ENCODE data around the gene BROX.

DNA sequence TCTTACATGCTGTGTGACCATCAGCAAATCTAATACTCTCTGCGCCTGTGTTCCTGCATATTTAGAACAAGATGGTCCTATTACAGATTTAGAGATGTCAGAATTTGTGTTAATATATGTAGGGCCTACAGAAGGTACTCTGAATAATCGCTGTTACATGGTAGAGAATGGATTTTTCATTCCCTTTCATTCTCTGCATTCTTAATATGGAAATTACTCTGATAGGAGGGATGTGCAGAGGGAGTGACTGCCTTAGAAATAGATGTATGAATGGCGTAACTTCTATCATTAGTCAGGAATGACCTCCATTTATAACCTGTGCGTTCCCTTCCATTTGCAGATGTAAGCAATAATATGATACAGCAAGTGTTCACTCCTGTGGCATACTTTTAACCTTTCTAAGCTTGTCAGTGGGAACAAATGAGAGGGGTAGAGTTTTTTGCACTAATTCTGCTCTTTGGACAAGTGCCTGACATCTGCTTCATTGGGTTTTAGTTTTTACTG, 48.9 kb upstream of the BROX start:
- TF ChIP-seq ZNF114 (tag by site-specific recombination; IDR thresholded peaks at IDR 0.05) (no peak), ZNF311 (tag by site-specific recombination; IDR thresholded peaks at IDR 0.05; ENCODE audit: borderline replicate concordance) (no peak), ZNF792 (tag by site-specific recombination; IDR thresholded peaks at IDR 0.05) (no peak), ZNF768 (tag by site-specific recombination; IDR thresholded peaks at IDR 0.05) (no peak), WT1 (tag by site-specific recombination; IDR thresholded peaks at IDR 0.05) (no peak), ZNF394 (tag by site-specific recombination; IDR thresholded peaks at IDR 0.05; ENCODE audit: borderline replicate concordance) (no peak)
- TF ChIP-seq, protein P1, sequence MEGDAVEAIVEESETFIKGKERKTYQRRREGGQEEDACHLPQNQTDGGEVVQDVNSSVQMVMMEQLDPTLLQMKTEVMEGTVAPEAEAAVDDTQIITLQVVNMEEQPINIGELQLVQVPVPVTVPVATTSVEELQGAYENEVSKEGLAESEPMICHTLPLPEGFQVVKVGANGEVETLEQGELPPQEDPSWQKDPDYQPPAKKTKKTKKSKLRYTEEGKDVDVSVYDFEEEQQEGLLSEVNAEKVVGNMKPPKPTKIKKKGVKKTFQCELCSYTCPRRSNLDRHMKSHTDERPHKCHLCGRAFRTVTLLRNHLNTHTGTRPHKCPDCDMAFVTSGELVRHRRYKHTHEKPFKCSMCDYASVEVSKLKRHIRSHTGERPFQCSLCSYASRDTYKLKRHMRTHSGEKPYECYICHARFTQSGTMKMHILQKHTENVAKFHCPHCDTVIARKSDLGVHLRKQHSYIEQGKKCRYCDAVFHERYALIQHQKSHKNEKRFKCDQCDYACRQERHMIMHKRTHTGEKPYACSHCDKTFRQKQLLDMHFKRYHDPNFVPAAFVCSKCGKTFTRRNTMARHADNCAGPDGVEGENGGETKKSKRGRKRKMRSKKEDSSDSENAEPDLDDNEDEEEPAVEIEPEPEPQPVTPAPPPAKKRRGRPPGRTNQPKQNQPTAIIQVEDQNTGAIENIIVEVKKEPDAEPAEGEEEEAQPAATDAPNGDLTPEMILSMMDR (tag by site-specific recombination; IDR thresholded peaks at IDR 0.05), result no peak
- TF ChIP-seq, protein P2, sequence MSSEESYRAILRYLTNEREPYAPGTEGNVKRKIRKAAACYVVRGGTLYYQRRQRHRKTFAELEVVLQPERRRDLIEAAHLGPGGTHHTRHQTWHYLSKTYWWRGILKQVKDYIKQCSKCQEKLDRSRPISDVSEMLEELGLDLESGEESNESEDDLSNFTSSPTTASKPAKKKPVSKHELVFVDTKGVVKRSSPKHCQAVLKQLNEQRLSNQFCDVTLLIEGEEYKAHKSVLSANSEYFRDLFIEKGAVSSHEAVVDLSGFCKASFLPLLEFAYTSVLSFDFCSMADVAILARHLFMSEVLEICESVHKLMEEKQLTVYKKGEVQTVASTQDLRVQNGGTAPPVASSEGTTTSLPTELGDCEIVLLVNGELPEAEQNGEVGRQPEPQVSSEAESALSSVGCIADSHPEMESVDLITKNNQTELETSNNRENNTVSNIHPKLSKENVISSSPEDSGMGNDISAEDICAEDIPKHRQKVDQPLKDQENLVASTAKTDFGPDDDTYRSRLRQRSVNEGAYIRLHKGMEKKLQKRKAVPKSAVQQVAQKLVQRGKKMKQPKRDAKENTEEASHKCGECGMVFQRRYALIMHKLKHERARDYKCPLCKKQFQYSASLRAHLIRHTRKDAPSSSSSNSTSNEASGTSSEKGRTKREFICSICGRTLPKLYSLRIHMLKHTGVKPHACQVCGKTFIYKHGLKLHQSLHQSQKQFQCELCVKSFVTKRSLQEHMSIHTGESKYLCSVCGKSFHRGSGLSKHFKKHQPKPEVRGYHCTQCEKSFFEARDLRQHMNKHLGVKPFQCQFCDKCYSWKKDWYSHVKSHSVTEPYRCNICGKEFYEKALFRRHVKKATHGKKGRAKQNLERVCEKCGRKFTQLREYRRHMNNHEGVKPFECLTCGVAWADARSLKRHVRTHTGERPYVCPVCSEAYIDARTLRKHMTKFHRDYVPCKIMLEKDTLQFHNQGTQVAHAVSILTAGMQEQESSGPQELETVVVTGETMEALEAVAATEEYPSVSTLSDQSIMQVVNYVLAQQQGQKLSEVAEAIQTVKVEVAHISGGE (tag by site-specific recombination; conservative IDR thresholded peaks at IDR 0.05; ENCODE audit: low read depth), result no peak
- TF ChIP-seq, protein P3, sequence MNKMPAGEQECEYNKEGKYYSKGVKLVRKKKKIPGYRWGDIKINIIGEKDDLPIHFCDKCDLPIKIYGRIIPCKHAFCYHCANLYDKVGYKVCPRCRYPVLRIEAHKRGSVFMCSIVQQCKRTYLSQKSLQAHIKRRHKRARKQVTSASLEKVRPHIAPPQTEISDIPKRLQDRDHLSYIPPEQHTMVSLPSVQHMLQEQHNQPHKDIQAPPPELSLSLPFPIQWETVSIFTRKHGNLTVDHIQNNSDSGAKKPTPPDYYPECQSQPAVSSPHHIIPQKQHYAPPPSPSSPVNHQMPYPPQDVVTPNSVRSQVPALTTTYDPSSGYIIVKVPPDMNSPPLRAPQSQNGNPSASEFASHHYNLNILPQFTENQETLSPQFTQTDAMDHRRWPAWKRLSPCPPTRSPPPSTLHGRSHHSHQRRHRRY (tag by site-specific recombination; IDR thresholded peaks at IDR 0.05), result no peak

Data from HEK293 (cell line).